ENCODE data around the gene POU2AF2.
A peak's percentile ranks its signal among the peaks of the same experiment; 100 is the strongest.
"Not testable (repeated sequence)": the region's sequence is repeated elsewhere in the genome, so short reads cannot be mapped to it uniquely, and the experiment has no call there.

Gene POU2AF2

DNA sequence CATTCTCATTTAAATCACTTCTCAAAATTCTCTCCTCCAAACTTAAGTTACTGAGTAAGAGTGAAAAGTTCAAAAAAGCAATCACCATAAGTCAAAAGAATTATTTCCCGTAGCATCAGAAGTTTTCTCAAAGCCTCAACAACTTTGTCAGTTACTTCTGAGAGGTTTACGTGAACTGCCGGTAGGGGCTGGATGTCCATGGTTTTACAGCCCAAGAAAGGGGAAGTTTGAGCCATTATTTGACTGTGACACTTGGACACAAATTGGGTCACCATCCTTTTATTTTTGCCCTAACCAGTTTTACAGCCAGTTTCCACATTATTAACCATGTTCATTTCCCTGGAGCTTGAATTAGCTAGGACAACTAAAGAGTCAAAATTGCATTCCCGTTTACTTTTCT is 60.4 kb downstream of the POU2AF2 start:
- peaks cover 60% of the 10 kb centered on the region for H3K27me3 Mint-ChIP-seq
- H3K9me3 Mint-ChIP-seq, result no peaks in the 10 kb centered on the region
- no peaks in the 10 kb centered on the region for H3K4me1 Mint-ChIP-seq
- no peak for DNase-seq
- no peak overlapping the region for H3K27ac Mint-ChIP-seq
- no peak overlapping the region for H3K4me3 Mint-ChIP-seq
- no peak for ATAC-seq

DNA sequence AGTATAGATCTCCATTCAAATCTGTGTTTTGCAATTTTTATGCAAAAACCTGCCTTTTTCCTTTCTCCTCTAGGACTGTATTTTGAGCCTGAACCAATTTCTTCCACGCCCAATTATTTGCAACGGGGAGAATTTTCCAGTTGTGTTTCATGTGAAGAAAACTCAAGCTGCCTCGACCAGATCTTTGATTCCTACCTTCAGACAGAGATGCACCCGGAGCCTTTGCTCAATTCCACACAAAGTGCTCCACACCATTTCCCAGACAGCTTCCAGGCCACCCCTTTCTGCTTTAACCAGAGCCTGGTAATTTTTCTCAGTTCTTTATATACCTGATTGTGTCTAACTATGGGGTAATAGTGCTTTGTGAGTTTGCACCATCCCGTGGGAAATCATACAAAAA is 60.8 kb downstream of the POU2AF2 start:
- no peak overlapping the region for H3K4me3 Mint-ChIP-seq
- no peak for DNase-seq
- no peak for ATAC-seq
- no peaks in the 10 kb centered on the region for H3K9me3 Mint-ChIP-seq
- H3K27ac Mint-ChIP-seq, result no peak overlapping the region
- no peaks in the 10 kb centered on the region for H3K4me1 Mint-ChIP-seq
- H3K27me3 Mint-ChIP-seq, result peaks cover 58% of the 10 kb centered on the region

DNA sequence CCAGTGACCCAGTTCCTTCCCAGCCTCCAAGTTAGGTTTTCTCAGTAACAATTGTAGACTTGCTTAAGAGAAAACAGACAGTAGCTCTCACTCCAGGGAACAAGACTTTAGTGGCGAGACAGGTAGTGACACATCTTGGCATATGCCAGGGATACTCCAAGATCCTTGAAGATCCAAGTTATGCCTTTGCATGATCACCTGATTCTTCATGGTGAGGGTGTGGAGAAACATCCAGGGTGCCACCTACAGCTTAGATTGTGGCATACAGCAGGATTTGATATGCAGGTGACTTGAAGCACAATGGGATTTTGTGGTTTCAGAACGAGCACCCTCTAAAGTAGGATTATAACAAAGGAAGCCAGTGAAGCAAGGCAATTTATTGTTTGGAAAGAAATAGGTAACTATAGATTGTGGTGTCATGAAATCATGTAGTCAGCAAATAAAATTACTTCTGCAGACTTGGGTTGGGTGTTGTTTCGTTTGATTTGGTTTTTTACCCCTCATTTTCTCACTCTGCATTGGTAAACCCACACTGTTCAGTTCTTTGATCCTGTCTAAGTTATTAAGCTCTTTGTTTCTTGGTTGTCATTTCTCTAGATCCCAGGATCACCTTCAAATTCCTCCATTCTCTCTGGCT is 62.1 kb downstream of the POU2AF2 start:
- Mint-ChIP-seq H3K27ac (no peak overlapping the region), H3K4me3 (no peak overlapping the region), H3K27me3 (peaks cover 48% of the 10 kb centered on the region), H3K9me3 (no peaks in the 10 kb centered on the region), H3K4me1 (no peaks in the 10 kb centered on the region)
- no peak for ATAC-seq
- DNase-seq, result no peak

GRCh38 chr11:111308140-111308539 is 62.6 kb downstream of the POU2AF2 start:
- no peak for ATAC-seq
- Mint-ChIP-seq H3K9me3 (no peaks in the 10 kb centered on the region), H3K27ac (no peak overlapping the region), H3K4me3 (no peak overlapping the region), H3K4me1 (no peaks in the 10 kb centered on the region), H3K27me3 (peaks cover 42% of the 10 kb centered on the region)
- no peak for DNase-seq

DNA sequence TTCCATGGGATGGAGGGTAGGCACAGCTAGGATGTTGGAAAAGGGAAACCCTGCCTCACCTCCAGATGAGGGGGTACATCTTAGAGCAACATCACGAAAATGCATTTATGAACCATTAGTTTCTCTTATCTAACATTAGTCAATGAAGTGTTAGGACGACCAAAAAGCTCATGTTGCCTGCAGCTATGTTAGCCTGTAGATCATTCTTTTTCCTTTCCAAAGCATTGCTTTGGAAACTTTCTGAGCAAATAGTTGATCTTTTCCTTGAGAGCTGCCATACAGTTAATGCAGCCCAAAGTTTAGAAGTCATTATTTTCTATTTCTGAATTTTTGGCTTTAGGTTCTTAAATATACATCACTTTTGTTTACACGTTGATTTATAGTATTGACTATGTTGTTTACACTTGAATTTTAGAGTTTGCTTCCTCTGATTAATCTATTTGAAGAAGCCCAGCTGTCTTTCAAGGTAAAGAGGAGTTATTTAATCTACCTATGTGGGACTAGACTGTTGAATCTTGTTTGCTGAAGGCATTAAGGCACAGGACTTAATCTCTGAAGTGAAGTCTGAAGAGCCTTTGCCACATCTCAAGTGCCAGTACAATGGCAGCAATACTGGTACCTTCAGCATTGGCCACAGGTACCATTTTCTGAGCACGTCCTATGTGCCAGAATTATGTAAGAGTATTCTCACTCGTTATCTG is 63.8 kb downstream of the POU2AF2 start:
- Mint-ChIP-seq H3K9me3 (no peaks in the 10 kb centered on the region), H3K27ac (no peak overlapping the region), H3K27me3 (peaks cover 43% of the 10 kb centered on the region), H3K4me1 (no peaks in the 10 kb centered on the region), H3K4me3 (no peak overlapping the region)
- ATAC-seq (no peak), DNase-seq (no peak)

DNA sequence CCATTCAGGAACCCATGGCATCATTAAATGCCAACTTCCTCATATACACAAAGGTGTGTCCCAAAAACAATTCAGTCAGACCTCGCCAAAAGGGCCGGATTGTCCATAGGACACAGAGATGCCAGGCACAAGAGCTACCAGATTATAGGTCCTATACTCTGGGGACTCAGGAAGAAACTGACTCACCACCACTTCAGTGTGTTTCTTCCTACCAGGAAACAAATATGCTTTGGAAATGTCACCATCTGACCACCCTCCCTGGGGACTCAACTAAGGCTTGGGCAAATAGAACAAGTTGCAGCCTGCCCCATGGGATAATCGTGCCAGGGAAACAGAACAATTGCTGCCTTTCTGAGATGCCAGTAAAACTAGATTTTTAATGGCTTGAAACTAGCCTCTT is 64.6 kb downstream of the POU2AF2 start:
- ATAC-seq, result no peak
- peaks cover 43% of the 10 kb centered on the region for H3K27me3 Mint-ChIP-seq

GRCh38 chr11:111310723-111311122 is 65.2 kb downstream of the POU2AF2 start:
- Mint-ChIP-seq H3K4me3 (no peak overlapping the region), H3K4me1 (no peaks in the 10 kb centered on the region), H3K27me3 (peaks cover 43% of the 10 kb centered on the region), H3K9me3 (no peaks in the 10 kb centered on the region), H3K27ac (no peak overlapping the region)
- ATAC-seq (no peak), DNase-seq (no peak)

More for the DNA sequence above, 64.6 kb downstream of the POU2AF2 start:
- H3K27ac Mint-ChIP-seq, result no peak overlapping the region
- no peaks in the 10 kb centered on the region for H3K9me3 Mint-ChIP-seq
- H3K4me1 Mint-ChIP-seq, result no peaks in the 10 kb centered on the region
- no peak for DNase-seq
- H3K4me3 Mint-ChIP-seq, result no peak overlapping the region

- H3K4me3 Mint-ChIP-seq, result no peak overlapping the region
- no peak for ATAC-seq
- no peaks in the 10 kb centered on the region for H3K4me1 Mint-ChIP-seq
- no peak for DNase-seq
- peaks cover 37% of the 10 kb centered on the region for H3K27me3 Mint-ChIP-seq
- H3K27ac Mint-ChIP-seq, result no peak overlapping the region
- no peaks in the 10 kb centered on the region for H3K9me3 Mint-ChIP-seq
Measured at GRCh38 chr11:111312076-111312475, 66.6 kb downstream of the POU2AF2 start.

GRCh38 chr11:111319296-111319695 is 73.8 kb downstream of the POU2AF2 start:
- H3K27ac Mint-ChIP-seq, result peak overlapping the region in 1 of 2 donors; percentile 27
- H3K4me1 Mint-ChIP-seq, result no peaks in the 10 kb centered on the region
- no peak overlapping the region for H3K4me3 Mint-ChIP-seq
- ATAC-seq (no peak), DNase-seq (no peak)
- H3K9me3 Mint-ChIP-seq, result no peaks in the 10 kb centered on the region
- peaks cover 28% of the 10 kb centered on the region for H3K27me3 Mint-ChIP-seq

GRCh38 chr11:111320199-111320598 is 74.7 kb downstream of the POU2AF2 start:
- H3K4me1 Mint-ChIP-seq, DNase-seq, H3K27ac Mint-ChIP-seq, H3K9me3 Mint-ChIP-seq, H3K4me3 Mint-ChIP-seq, ATAC-seq: not testable (repeated sequence)
- H3K27me3 Mint-ChIP-seq, result peaks cover 19% of the 10 kb centered on the region

DNA sequence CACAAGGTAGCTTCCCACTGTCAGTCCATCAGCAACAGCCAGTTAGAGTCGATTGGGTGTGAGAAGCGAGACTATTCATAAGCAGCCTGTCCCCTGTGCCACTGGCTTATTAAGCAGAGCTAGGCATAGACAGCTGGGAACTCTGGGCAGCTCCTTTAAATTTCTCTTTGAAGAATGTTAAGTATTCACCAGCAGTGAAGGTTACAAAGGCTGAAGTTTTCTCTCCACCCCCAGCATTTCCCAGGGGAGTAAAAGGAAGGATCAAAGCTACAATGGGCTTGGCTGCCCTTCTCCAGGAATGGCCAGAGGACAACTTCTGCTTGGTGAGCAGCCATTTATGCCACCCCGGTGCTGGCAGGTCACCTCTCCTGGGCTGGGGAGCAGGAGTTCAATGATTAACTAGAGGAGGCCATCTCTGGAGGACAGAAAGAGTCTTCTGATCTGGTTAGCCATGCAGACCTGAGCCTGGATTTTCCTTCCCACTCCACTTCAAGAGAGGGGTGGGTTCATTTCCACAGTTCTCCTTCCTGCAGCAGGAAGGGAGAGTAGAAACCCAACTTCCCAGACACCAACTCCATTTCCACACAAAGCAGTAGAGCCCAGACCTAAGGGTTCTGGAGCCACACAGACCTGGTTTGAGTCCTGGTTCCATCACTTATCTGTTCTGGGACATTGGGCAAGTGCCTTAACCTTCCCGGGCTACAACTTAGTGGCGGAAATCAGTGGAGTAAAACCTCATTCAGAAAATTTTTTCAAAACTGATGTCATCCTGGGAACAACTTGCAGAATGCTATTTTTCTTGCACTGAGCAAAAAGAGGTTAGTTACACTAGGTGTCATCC is 75.4 kb downstream of the POU2AF2 start:
- ATAC-seq, result no peak

DNA sequence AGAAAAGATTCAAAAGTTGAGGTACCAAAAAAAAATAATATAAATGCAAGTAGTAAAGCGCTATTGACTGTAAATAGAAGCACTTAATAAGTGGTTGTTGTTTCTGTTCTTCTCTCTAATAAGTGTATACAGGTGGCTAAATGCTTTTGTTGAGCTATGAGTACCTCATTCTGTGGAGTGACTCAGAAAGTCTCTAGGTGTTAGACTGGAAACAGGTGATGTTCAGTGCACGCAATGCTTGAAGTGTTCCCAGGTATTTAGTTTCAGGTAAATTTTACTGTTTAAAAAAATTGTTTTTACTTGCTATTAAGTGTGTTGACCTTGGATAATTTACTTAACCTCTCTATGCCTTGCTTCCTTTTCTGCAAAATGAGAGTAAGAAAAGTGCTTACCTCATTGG is 77.0 kb downstream of the POU2AF2 start:
- ATAC-seq, result no peak
- Mint-ChIP-seq H3K4me1 (no peaks in the 10 kb centered on the region), H3K27me3 (peaks cover 7% of the 10 kb centered on the region), H3K27ac (no peak overlapping the region), H3K4me3 (no peak overlapping the region), H3K9me3 (no peaks in the 10 kb centered on the region)
- DNase-seq, result no peak

More for the DNA sequence above, 75.4 kb downstream of the POU2AF2 start:
- DNase-seq, result no peak
- Mint-ChIP-seq H3K9me3 (no peaks in the 10 kb centered on the region), H3K27ac (peak overlapping the region in 1 of 2 donors; percentile 71), H3K4me3 (no peak overlapping the region), H3K4me1 (no peaks in the 10 kb centered on the region), H3K27me3 (peaks cover 12% of the 10 kb centered on the region)

DNA sequence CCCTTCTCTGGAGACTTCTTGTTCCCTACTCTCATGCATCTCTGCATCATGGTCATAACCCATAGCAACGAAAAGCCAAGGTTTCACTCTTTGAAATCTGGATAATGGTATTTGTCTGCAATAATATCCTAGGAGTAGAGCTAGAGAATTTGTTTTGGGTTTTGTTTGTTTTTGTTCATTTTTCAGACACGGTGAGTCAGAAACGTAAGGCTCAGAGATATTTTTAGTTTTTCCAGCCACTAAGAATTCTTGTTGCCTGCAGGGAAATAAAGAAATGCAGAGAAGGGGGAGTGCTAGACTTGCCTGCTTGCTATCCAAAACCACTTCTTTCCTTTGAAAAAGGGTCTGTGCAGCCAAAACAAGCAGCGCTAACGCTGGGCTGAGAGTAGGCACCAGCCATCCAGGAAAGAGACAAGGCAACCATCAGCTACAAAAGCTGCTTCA is 78.8 kb downstream of the POU2AF2 start:
- no peak for DNase-seq

DNA sequence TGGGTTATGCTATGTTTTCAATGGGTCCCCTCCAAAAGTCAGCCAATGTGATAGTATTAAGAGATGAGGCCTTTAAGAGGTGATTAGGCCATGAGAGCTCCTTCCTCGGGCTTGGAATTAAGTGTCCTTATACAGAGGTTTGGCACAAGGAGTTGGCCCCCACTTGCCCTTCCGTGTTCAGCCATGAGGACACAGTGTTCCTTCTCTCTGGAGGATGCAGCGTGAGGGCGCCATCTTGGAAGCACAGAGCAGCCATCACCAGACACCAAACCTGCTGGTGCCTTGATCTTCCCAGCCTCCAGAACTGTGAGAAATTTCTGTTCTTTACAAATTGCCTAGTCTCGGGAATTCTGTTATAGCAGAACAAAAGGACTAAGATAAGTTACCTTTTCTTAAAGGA is 79.7 kb downstream of the POU2AF2 start:
- Mint-ChIP-seq H3K4me3 (no peak overlapping the region), H3K9me3 (no peaks in the 10 kb centered on the region), H3K27ac (no peak overlapping the region), H3K4me1 (no peaks in the 10 kb centered on the region), H3K27me3 (peaks cover 7% of the 10 kb centered on the region)
- DNase-seq (no peak), ATAC-seq (no peak)

More for the DNA sequence above, 78.8 kb downstream of the POU2AF2 start:
- Mint-ChIP-seq H3K9me3 (no peaks in the 10 kb centered on the region), H3K27ac (no peak overlapping the region), H3K27me3 (peaks cover 7% of the 10 kb centered on the region), H3K4me3 (no peak overlapping the region), H3K4me1 (no peaks in the 10 kb centered on the region)
- no peak for ATAC-seq

GRCh38 chr11:111326824-111327223 is 81.3 kb downstream of the POU2AF2 start:
- no peak for ATAC-seq
- Mint-ChIP-seq H3K4me3 (no peak overlapping the region), H3K27ac (no peak overlapping the region), H3K9me3 (no peaks in the 10 kb centered on the region), H3K27me3 (peaks cover 4% of the 10 kb centered on the region), H3K4me1 (no peaks in the 10 kb centered on the region)
- no peak for DNase-seq
